PC-9 (cell line): Measurements from ENCODE around the gene CST6.

Experiments used
- EZH2 ChIP-seq: fragments of 200-600 bp; sonication (generic); IDR thresholded peaks from 2 replicates; pipeline ENCODE4 v1.8.0; 2017; ENCODE audit warnings: antibody characterized with exemption, low read depth
- TF ChIP-seq, protein P1 (sequence below): fragments of 200-600 bp; sonication (generic); conservative IDR thresholded peaks from 2 replicates; pipeline ENCODE4 v1.6.1; 2017; ENCODE audit warnings: mixed run types, antibody characterized with exemption, mild to moderate bottlenecking, moderate library complexity

DNA sequence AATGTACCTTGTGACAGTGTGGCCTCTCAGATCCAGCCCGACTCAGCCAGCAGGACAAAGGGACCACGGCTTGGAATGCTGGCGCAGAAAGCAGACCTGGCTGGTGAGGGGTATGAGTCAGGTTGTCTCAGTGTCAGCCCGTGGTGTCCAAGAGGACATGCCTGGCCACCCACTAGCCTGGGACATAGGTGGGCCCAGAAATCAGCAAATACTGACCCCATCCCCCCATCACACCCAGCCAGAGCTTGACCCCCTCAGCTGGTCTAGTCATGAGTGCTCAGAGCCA lies 5.0 kb upstream of the CST6 start:
- TF ChIP-seq EZH2: no peak
- TF ChIP-seq, protein P1, sequence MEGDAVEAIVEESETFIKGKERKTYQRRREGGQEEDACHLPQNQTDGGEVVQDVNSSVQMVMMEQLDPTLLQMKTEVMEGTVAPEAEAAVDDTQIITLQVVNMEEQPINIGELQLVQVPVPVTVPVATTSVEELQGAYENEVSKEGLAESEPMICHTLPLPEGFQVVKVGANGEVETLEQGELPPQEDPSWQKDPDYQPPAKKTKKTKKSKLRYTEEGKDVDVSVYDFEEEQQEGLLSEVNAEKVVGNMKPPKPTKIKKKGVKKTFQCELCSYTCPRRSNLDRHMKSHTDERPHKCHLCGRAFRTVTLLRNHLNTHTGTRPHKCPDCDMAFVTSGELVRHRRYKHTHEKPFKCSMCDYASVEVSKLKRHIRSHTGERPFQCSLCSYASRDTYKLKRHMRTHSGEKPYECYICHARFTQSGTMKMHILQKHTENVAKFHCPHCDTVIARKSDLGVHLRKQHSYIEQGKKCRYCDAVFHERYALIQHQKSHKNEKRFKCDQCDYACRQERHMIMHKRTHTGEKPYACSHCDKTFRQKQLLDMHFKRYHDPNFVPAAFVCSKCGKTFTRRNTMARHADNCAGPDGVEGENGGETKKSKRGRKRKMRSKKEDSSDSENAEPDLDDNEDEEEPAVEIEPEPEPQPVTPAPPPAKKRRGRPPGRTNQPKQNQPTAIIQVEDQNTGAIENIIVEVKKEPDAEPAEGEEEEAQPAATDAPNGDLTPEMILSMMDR: no peak
